ENCODE data around the gene TXNRD3.
"Not testable (repeated sequence)": the region's sequence is repeated elsewhere in the genome, so short reads cannot be mapped to it uniquely, and the experiment has no call there.

Gene TXNRD3

GRCh38 chr3:126644615-126645014 lies 10.3 kb downstream of the TXNRD3 start:
- no peak for DNase-seq (ENCODE audit: low spot score)

- DNase-seq (ENCODE audit: low spot score): no peak
Measured at GRCh38 chr3:126638790-126639189, 16.1 kb downstream of the TXNRD3 start.

- no peak for DNase-seq (ENCODE audit: low spot score)
Measured at GRCh38 chr3:126636436-126636835, 18.5 kb downstream of the TXNRD3 start.

- no peak for DNase-seq (ENCODE audit: low spot score)
Measured at GRCh38 chr3:126634803-126635202, 20.1 kb downstream of the TXNRD3 start.

GRCh38 chr3:126630020-126630419 lies 24.9 kb downstream of the TXNRD3 start:
- no peak for DNase-seq (ENCODE audit: low spot score)

GRCh38 chr3:126625735-126626134 lies 29.2 kb downstream of the TXNRD3 start:
- DNase-seq (ENCODE audit: low spot score): not testable (repeated sequence)

GRCh38 chr3:126622694-126623093 lies 32.2 kb downstream of the TXNRD3 start:
- no peak for DNase-seq (ENCODE audit: low spot score)

- DNase-seq (ENCODE audit: low spot score): no peak
Measured at GRCh38 chr3:126621627-126622345, 33.1 kb downstream of the TXNRD3 start.

- DNase-seq (ENCODE audit: low spot score): no peak
Measured at GRCh38 chr3:126621171-126621570, 33.8 kb downstream of the TXNRD3 start.

- DNase-seq (ENCODE audit: low spot score): no peak
Measured at GRCh38 chr3:126620738-126621137, 34.2 kb downstream of the TXNRD3 start.

- no peak for DNase-seq (ENCODE audit: low spot score)
Measured at GRCh38 chr3:126618760-126619159, 36.2 kb downstream of the TXNRD3 start.

GRCh38 chr3:126618021-126618420 lies 36.9 kb downstream of the TXNRD3 start:
- DNase-seq (ENCODE audit: low spot score): no peak

GRCh38 chr3:126617571-126617970 lies 37.4 kb downstream of the TXNRD3 start:
- DNase-seq (ENCODE audit: low spot score): no peak

- no peak for DNase-seq (ENCODE audit: low spot score)
Measured at GRCh38 chr3:126616931-126617330, 38.0 kb downstream of the TXNRD3 start.

GRCh38 chr3:126613479-126614188 lies 41.3 kb downstream of the TXNRD3 start:
- no peak for DNase-seq (ENCODE audit: low spot score)

- no peak for DNase-seq (ENCODE audit: low spot score)
Measured at GRCh38 chr3:126612479-126613205, 42.3 kb downstream of the TXNRD3 start.

GRCh38 chr3:126609909-126610308 lies 45.0 kb downstream of the TXNRD3 start:
- no peak for DNase-seq (ENCODE audit: low spot score)

- peak; percentile 24 for DNase-seq (ENCODE audit: low spot score)
Measured at GRCh38 chr3:126607214-126607908, 47.6 kb downstream of the TXNRD3 start.

- DNase-seq (ENCODE audit: low spot score): no peak
Measured at GRCh38 chr3:126606001-126606400, 48.9 kb downstream of the TXNRD3 start.

- DNase-seq (ENCODE audit: low spot score): no peak
Measured at GRCh38 chr3:126604691-126605090, 50.2 kb downstream of the TXNRD3 start.

GRCh38 chr3:126599101-126599500 lies 55.8 kb downstream of the TXNRD3 start:
- no peak for DNase-seq (ENCODE audit: low spot score)

GRCh38 chr3:126595479-126595878 lies 59.4 kb downstream of the TXNRD3 start:
- not testable (repeated sequence) for DNase-seq (ENCODE audit: low spot score)

Measured in hematopoietic multipotent progenitor cell treated with erythropoietin and hydrocortisone succinate and interleukin-3 and kit ligand, for 15 days (in vitro differentiated cells).